Fibroblast of lung (primary cell): ENCODE measurements around the gene ARHGAP10. TPM values are rescaled to one million over a fixed set of nuclear protein-coding genes. Genes with fewer than 3 reads are reported as not detected.

ENCODE experiments used
- DNase-seq, 2 donors: peaks; one replicate each; pipeline versions ENCODE4 v3.0.0 to v3.0.0-alpha.2; 2010; ENCODE audit warnings: low read depth in 2 of 2
- H2AFZ ChIP-seq: 2 replicates; pipeline ENCODE4 v1.5.1; 2012; ENCODE audit warnings: low read length, control low read depth, inconsistent platforms
- H3K27ac ChIP-seq: 2 replicates; pipeline ENCODE4 v1.5.1; 2011; ENCODE audit warnings: low read length, control low read depth; ENCODE audit not compliant: insufficient read depth
- H3K27me3 ChIP-seq: 2 replicates; pipeline ENCODE4 v1.5.1; 2011; ENCODE audit warnings: mild to moderate bottlenecking, low read length; ENCODE audit not compliant: control insufficient read depth, insufficient read depth
- H3K36me3 ChIP-seq: 2 replicates; pipeline ENCODE4 v1.5.1; 2011; ENCODE audit warnings: low read length; ENCODE audit not compliant: control insufficient read depth, insufficient read depth
- H3K4me1 ChIP-seq: 2 replicates; pipeline ENCODE4 v1.5.1; 2011; ENCODE audit warnings: low read length; ENCODE audit not compliant: control insufficient read depth, insufficient read depth; ENCODE audit errors: extremely low read depth
- H3K4me2 ChIP-seq: 2 replicates; pipeline ENCODE4 v1.5.1; 2011; ENCODE audit warnings: low read length, control low read depth; ENCODE audit not compliant: insufficient read depth; ENCODE audit errors: extremely low read depth
- H3K4me3 ChIP-seq, 4 experiments: fragments of 200-600 bp in 1 of 4; sonication (generic) in 1 of 4; replicated peaks in 1 of 4; 2 replicates each; pipeline ENCODE4 v1.5.1; 2011 to 2016; ENCODE audit warnings: low read length in 4 of 4, low read depth in 3 of 4, mild to moderate bottlenecking in 3 of 4, control low read depth in 2 of 4, inconsistent platforms in 1 of 4, mixed read lengths in 1 of 4; ENCODE audit not compliant: insufficient read depth in 1 of 4; ENCODE audit errors: control extremely low read depth in 1 of 4
- H3K79me2 ChIP-seq: 2 replicates; pipeline ENCODE4 v1.5.1; 2012; ENCODE audit warnings: mild to moderate bottlenecking, low read length, inconsistent platforms; ENCODE audit not compliant: control insufficient read depth, insufficient read depth
- H3K9ac ChIP-seq: 2 replicates; pipeline ENCODE4 v1.5.1; 2011; ENCODE audit warnings: mild to moderate bottlenecking, low read length, control low read depth; ENCODE audit not compliant: insufficient read depth
- H3K9me3 ChIP-seq: 2 replicates; pipeline ENCODE4 v1.5.1; 2012; ENCODE audit warnings: low read depth, low read length; ENCODE audit not compliant: control insufficient read depth, insufficient read depth
- H4K20me1 ChIP-seq: 2 replicates; pipeline ENCODE4 v1.5.1; 2011; ENCODE audit warnings: low read length; ENCODE audit not compliant: control insufficient read depth, insufficient read depth; ENCODE audit errors: extremely low read depth
- CTCF ChIP-seq, 2 donors: IDR thresholded peaks in 1 of 2; conservative IDR thresholded peaks in 1 of 2; 1 replicate in 1 of 2; 2 replicates in 1 of 2; pipeline ENCODE4 v1.5.1; 2011 to 2012; ENCODE audit warnings: low read length in 2 of 2, control low read depth in 1 of 2, inconsistent platforms in 1 of 2, low read depth in 1 of 2, mild to moderate bottlenecking in 1 of 2
- EZH2 ChIP-seq: IDR thresholded peaks from 2 replicates; pipeline ENCODE4 v1.5.1; 2012; ENCODE audit warnings: low read length, control low read depth, mild to moderate bottlenecking; ENCODE audit errors: missing control alignments
- polyA plus RNA-seq, 2 donors: library from polyadenylated mRNA; depleted of rRNA in 1 of 2; stranded (reverse) in 1 of 2; unstranded in 1 of 2; fragments of >200 nt; gene quantifications; 2 replicates each; pipeline ENCODE4 v1.2.1, GENCODE V29; 2011 to 2012; ENCODE audit warnings: missing spikeins in 1 of 2
- total RNA-seq: library from RNA; depleted of rRNA; stranded (reverse); fragments of >200 nt; gene quantifications from 2 replicates; pipeline ENCODE4 v1.2.1, GENCODE V29; 2014

ARHGAP10 gene
- total and polyA plus RNA-seq, 2 donors (not counting 1 experiment from before 2014, with no cell fraction given), result 21.6 to 35.8 TPM

DNA sequence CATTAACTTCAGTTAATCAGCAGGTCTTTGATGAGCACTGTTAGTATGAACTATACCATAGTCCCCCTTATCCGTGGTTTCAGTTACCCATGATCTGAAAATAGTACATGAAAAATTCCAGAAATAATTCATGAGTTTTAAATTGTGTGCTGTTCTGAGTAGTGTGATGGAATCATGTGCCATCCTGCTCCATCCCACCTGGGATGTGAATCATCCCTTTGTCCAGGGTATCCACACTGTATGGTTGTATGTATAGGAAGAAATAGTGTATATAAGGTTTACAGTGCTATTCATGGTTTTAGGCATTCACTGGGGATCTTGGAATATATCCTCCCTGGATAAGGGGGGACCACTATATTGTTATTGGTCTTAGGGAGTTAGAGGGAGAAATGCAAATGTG lies 24.5 kb downstream of the ARHGAP10 start:
- peaks cover 53% of the 10 kb centered on the region for H3K79me2 ChIP-seq
- H3K36me3 ChIP-seq, result no peaks in the 10 kb centered on the region
- no peak for TF ChIP-seq EZH2
- TF ChIP-seq CTCF (conservative IDR thresholded peaks at IDR 0.05 in 1 of 2, IDR thresholded peaks at IDR 0.05 in 1 of 2; ENCODE audit: low read depth in 1 of 2, low read length in 2 of 2), result no peak
- H3K4me3 ChIP-seq, result no peak overlapping the region
- H4K20me1 ChIP-seq, result no peaks in the 10 kb centered on the region
- no peak overlapping the region for H2AFZ ChIP-seq
- H3K4me1 ChIP-seq, result peaks cover 10% of the 10 kb centered on the region
- H3K9me3 ChIP-seq, result no peaks in the 10 kb centered on the region
- H3K4me2 ChIP-seq, result no peak overlapping the region
- no peak for DNase-seq
- no peaks in the 10 kb centered on the region for H3K27me3 ChIP-seq
- H3K9ac ChIP-seq, result no peak overlapping the region
- peak overlapping the region; percentile 52 for H3K27ac ChIP-seq

DNA sequence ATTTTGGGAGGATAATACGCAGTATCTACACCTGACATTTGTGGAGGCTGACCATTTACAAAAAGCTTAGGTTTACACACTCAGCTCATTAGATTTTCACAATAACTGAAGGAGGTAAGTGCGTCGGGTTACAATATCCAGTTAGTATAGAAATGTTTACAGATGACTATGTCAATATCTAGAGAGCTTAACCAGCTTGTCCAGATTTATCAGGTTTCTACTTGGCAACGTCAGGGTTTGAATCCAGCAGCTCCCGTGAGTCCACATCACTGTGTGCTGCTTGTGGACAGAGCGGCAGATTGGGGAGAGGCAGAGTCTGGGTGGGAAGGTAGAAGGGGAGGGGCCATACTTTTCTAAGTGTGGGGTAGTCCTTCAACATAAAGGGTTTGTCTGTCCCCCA lies 28.3 kb downstream of the ARHGAP10 start:
- no peak for TF ChIP-seq CTCF (conservative IDR thresholded peaks at IDR 0.05 in 1 of 2, IDR thresholded peaks at IDR 0.05 in 1 of 2; ENCODE audit: low read depth in 1 of 2, low read length in 2 of 2)
- TF ChIP-seq EZH2, result no peak
- H3K9me3 ChIP-seq, result no peaks in the 10 kb centered on the region
- no peak overlapping the region for H3K27ac ChIP-seq

GRCh38 chr4:147760695-147761094 lies 28.8 kb downstream of the ARHGAP10 start:
- peaks cover 4% of the 10 kb centered on the region for H3K4me1 ChIP-seq
- H3K79me2 ChIP-seq, result peaks cover 56% of the 10 kb centered on the region
- no peak overlapping the region for H3K9ac ChIP-seq
- H3K9me3 ChIP-seq, result no peaks in the 10 kb centered on the region
- no peak overlapping the region for H3K4me2 ChIP-seq
- DNase-seq, result no peak
- H3K27ac ChIP-seq, result no peak overlapping the region
- no peak overlapping the region for H3K4me3 ChIP-seq
- TF ChIP-seq EZH2, result no peak
- TF ChIP-seq CTCF (conservative IDR thresholded peaks at IDR 0.05 in 1 of 2, IDR thresholded peaks at IDR 0.05 in 1 of 2; ENCODE audit: low read depth in 1 of 2, low read length in 2 of 2), result no peak
- H3K36me3 ChIP-seq, result no peaks in the 10 kb centered on the region
- no peaks in the 10 kb centered on the region for H3K27me3 ChIP-seq
- no peak overlapping the region for H2AFZ ChIP-seq
- no peaks in the 10 kb centered on the region for H4K20me1 ChIP-seq

More for the DNA sequence above, 28.3 kb downstream of the ARHGAP10 start:
- no peak overlapping the region for H3K4me2 ChIP-seq
- DNase-seq, result no peak
- peaks cover 51% of the 10 kb centered on the region for H3K79me2 ChIP-seq
- peaks cover 7% of the 10 kb centered on the region for H3K4me1 ChIP-seq
- H3K27me3 ChIP-seq, result no peaks in the 10 kb centered on the region
- no peak overlapping the region for H2AFZ ChIP-seq
- no peaks in the 10 kb centered on the region for H3K36me3 ChIP-seq
- no peak overlapping the region for H3K9ac ChIP-seq
- no peak overlapping the region for H3K4me3 ChIP-seq
- no peaks in the 10 kb centered on the region for H4K20me1 ChIP-seq
